ENCODE measurements around the gene LRRC25. TPM values are rescaled to one million over a fixed set of nuclear protein-coding genes. Genes with fewer than 3 reads are reported as not detected.

LRRC25 gene
- total RNA-seq: 1.2 and 4.6 TPM in 2 replicates
- 0.10 and 0.25 TPM in 2 replicates for polyA plus RNA-seq
- 0.08 and 0.25 TPM in 2 replicates for polyA plus RNA-seq (2012)
- polyA minus RNA-seq (ENCODE audit: low replicate concordance): not detected in 2 replicates

DNA sequence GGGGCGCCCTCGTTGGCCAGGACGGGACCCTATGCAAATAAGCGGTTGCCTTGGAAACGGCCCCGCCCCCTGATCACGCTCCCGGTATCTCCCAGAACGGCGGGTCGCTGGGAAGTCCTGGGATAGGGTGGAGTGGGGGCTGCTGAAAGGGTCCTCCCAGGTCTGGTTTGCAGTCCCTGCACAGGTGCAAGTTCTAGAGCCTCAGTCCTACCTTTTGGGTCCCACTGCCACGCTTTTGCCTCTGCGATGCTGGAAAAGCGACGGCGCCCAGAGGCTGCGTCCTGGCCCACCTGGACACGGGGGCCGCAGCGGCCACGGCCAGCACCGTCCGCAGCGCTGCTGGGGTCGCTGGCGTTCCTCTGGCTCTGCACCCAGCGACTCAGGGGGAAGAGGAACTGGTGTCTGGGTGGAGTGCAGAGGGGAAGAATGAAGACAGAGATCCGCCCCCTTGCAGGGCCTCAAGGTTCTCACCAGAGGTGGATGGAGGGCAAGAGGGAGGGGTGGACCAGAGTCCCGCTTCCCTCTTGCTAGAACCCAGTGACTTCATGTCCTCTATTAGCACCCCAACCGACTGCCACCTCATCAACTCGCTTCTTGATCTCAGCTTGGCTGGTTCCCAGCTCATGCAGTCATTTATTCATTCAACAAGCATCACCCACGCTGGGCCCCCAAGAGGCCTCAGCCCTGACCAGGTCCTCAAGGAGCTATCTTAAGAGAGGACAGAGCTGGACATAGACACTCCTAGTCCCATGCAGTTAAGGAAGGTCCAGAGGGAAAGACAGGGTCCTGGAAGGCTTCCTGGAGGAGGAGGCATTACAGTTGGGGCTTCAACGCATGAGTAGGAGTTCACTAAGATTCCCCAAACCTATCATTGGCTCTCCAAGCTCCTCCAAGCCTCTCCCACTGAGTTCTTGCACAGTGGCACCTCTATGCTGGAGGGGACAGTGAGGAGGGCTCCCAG, at the start of gene LRRC25:
LRRC25 (minus strand) TSS at position 381 of the 961 bp plus-strand sequence. CDS start 659 bp downstream, outside the sequence.
- no peak for TF ChIP-seq EZH2 (IDR thresholded peaks at IDR 0.05; ENCODE audit: low read length, missing control alignments)
- TF ChIP-seq, protein P1, sequence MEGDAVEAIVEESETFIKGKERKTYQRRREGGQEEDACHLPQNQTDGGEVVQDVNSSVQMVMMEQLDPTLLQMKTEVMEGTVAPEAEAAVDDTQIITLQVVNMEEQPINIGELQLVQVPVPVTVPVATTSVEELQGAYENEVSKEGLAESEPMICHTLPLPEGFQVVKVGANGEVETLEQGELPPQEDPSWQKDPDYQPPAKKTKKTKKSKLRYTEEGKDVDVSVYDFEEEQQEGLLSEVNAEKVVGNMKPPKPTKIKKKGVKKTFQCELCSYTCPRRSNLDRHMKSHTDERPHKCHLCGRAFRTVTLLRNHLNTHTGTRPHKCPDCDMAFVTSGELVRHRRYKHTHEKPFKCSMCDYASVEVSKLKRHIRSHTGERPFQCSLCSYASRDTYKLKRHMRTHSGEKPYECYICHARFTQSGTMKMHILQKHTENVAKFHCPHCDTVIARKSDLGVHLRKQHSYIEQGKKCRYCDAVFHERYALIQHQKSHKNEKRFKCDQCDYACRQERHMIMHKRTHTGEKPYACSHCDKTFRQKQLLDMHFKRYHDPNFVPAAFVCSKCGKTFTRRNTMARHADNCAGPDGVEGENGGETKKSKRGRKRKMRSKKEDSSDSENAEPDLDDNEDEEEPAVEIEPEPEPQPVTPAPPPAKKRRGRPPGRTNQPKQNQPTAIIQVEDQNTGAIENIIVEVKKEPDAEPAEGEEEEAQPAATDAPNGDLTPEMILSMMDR (conservative IDR thresholded peaks at IDR 0.05 in 1 of 2, IDR thresholded peaks at IDR 0.05 in 1 of 2; ENCODE audit: low read depth in 1 of 2, low read length in 2 of 2): no peak
- H4K20me1 ChIP-seq (ENCODE audit: control insufficient read depth, extremely low read depth, insufficient read depth, low read length): no peaks in the 10 kb centered on the region
- no peaks in the 10 kb centered on the region for H3K9me3 ChIP-seq (ENCODE audit: control insufficient read depth, insufficient read depth, low read depth, low read length)
- H2AFZ ChIP-seq (ENCODE audit: low read length): no peak within 1 kb of the TSS
- no peaks in the 10 kb centered on the region for H3K36me3 ChIP-seq (ENCODE audit: control insufficient read depth, insufficient read depth, low read length)
- H3K4me3 ChIP-seq (replicated peaks in 1 of 4; ENCODE audit: control extremely low read depth in 1 of 4, insufficient read depth in 1 of 4, low read depth in 3 of 4, low read length in 4 of 4): no peak within 1 kb of the TSS
- no peak within 1 kb of the TSS for H3K27ac ChIP-seq (ENCODE audit: insufficient read depth, low read length)
- peaks cover 12% of the 10 kb centered on the region for H3K4me1 ChIP-seq (ENCODE audit: control insufficient read depth, extremely low read depth, insufficient read depth, low read length)
- no peak within 1 kb of the TSS for H3K9ac ChIP-seq (ENCODE audit: insufficient read depth, low read length)
- no peaks in the 10 kb centered on the region for H3K27me3 ChIP-seq (ENCODE audit: control insufficient read depth, insufficient read depth, low read length)
- DNase-seq (ENCODE audit: low read depth in 2 of 2): no peak
- H3K4me2 ChIP-seq (ENCODE audit: extremely low read depth, insufficient read depth, low read length): peak within 1 kb of the TSS; percentile 54
- no peaks in the 10 kb centered on the region for H3K79me2 ChIP-seq (ENCODE audit: control insufficient read depth, insufficient read depth, low read length)

DNA sequence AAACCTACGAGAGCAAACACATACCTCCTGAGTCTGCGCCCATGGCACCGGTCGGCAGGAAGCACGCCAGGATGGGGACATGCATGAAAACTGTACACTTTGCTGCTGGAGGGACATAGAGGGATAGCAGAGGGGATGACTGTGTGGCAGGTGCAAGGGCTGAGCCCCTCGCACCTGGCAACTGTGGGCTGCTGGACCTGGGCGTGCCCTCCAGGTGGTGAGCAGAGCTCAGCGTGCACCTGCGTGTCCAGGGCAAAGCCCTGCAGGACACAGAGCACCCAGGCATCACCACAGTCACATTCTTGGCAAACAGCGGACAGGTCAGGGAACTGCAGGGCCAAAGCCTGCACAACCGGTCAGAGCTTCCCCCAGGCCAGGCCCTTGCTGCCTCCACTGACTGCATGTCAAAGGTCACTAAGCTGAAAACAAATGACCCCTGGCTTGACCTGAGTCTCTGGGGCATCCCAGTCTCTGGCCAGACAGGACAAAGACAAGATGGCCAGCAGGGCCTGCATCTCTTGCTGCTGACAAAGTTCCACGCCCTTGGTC, 49.5 kb upstream of the LRRC25 start:
- Histone ChIP-seq H3K36me3 (ENCODE audit: control insufficient read depth, insufficient read depth, low read length) (peaks cover 35% of the 10 kb centered on the region), H3K4me3 (replicated peaks in 1 of 4; ENCODE audit: control extremely low read depth in 1 of 4, insufficient read depth in 1 of 4, low read depth in 3 of 4, low read length in 4 of 4) (no peak overlapping the region), H4K20me1 (ENCODE audit: control insufficient read depth, extremely low read depth, insufficient read depth, low read length) (no peaks in the 10 kb centered on the region)

More for the DNA sequence above, 49.5 kb upstream of the LRRC25 start:
- no peak for DNase-seq (ENCODE audit: low read depth in 2 of 2)
- Histone ChIP-seq H2AFZ (ENCODE audit: low read length) (no peak overlapping the region), H3K9me3 (ENCODE audit: control insufficient read depth, insufficient read depth, low read depth, low read length) (no peaks in the 10 kb centered on the region), H3K79me2 (ENCODE audit: control insufficient read depth, insufficient read depth, low read length) (no peaks in the 10 kb centered on the region), H3K27me3 (ENCODE audit: control insufficient read depth, insufficient read depth, low read length) (no peaks in the 10 kb centered on the region), H3K9ac (ENCODE audit: insufficient read depth, low read length) (no peak overlapping the region), H3K27ac (ENCODE audit: insufficient read depth, low read length) (no peak overlapping the region), H3K4me1 (ENCODE audit: control insufficient read depth, extremely low read depth, insufficient read depth, low read length) (peaks cover 3% of the 10 kb centered on the region), H3K4me2 (ENCODE audit: extremely low read depth, insufficient read depth, low read length) (no peak overlapping the region)
- TF ChIP-seq, protein P1 (conservative IDR thresholded peaks at IDR 0.05 in 1 of 2, IDR thresholded peaks at IDR 0.05 in 1 of 2; ENCODE audit: low read depth in 1 of 2, low read length in 2 of 2): no peak
- no peak for TF ChIP-seq EZH2 (IDR thresholded peaks at IDR 0.05; ENCODE audit: low read length, missing control alignments)
